HG02642 (cell line): ENCODE results near the gene CALR.
"Not testable (repeated sequence)": the region's sequence is repeated elsewhere in the genome, so short reads cannot be mapped to it uniquely, and the experiment has no call there.

Experiments used
- ATAC-seq: cut with Tn5 transposase; IDR thresholded peaks from one replicate; pipeline ENCODE4 v1.9.1; 2021; ENCODE audit warnings: mild to moderate bottlenecking; ENCODE audit not compliant: unreplicated experiment, poor library complexity

Gene CALR

GRCh38 chr19:12949363-12950283 lies 11.2 kb downstream of the CALR start:
- no peak for ATAC-seq

DNA sequence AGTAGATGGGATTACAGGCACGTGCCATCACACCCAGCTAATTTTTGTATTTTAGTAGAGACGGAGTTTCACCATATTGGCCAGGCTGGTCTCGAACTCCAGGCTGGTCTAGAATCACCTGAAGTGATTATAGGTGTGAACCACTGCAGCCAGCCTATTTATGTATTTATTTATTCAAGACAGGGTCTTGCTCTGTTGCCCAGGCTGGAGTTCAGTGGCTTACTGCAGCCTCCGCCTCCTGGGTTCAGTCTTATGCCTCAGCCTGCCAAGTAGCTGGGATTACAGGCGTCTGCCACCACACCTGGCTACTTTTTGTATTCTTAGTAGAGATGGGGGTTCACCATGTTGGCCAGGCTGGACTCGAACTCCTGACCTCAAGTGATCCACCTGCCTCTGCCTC lies 13.6 kb downstream of the CALR start:
- not testable (repeated sequence) for ATAC-seq

- ATAC-seq: no peak
Observed at GRCh38 chr19:12952488-12953137, 14.2 kb downstream of the CALR start.

DNA sequence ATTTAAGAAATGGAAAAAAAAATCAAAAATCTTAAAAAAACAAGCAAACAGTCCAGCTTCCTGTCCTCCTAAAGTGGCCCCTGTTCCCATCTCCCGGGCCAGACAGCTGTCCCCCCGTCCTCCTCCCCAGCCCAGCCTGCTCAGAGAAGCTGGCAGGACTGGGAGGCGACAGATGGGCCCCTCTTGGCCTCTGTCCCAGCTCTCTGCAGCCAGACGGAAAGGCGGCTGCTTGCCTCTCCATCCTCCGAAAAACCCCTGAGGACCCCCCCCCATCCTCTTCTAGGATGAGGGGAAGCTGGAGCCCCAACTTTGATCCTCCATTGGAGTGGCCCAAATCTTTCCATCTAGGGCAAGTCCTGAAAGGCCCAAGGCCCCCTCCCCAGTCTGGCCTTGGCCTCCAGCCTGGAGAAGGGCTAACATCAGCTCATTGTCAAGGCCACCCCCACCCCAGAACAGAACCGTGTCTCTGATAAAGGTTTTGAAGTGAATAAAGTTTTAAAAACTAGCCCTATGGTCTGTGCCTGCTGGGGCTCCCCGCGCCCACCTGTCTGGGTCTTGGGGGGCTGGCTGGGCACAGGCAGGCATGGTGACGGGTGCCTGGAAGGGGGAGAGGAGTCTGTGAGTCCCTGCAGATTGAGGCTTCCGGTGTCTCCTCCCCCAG lies 14.9 kb downstream of the CALR start:
- ATAC-seq: no peak

DNA sequence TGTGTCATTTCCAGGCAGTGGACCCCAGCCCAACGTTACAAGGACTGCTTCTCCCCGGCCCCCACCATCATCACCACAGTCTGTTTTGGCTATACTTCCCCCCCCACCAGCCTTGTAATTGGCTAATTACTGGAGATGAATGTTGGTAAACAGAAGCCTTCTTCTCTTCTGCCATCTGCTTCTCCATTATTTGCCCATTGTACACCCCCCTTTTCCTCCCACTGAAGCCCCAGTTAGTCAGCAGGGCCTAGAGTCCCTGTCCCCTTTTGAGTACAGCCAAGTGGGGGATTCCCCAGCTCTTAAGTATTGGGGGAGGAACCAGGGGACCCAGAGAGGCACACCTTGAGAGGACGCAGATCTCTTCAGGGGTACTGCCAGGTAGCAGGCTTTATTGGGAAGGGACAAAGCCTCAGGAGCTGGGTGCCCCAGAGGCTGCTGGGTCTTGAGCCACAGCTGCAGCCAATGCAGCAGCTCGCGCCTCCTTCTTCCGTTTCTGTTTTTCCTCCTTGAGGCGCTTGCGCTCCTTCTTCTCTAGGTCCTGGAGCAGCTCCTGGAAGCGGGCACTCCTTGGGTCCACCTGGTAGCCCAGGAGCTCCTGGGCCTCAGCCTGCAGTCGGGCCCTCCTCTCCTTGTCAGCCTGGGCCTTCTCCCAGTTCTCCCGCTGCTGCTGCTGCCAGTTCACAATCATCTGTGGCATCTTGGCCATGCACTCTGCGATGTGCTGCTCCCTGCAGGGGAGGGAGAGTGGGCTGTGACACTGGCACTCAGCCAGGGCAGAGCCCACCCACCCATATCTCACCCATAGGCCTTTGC lies 15.6 kb downstream of the CALR start:
- ATAC-seq: no peak

DNA sequence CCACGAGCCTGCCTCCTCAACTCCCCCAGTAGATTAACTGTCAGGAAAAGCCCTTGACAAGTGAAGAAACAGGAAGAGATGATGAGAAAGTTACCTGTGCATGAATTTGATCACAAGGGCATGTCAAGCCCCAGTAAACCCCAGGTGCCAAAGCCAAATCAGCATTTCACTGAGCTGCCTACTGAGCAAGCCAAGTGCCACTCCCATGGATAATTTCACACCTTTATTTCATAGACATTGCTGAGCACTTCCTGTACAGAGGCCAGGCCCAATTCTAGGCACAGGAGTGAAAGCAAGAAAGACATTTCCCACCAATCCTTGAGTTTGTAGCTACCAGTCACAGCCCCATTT lies 16.2 kb downstream of the CALR start:
- ATAC-seq: no peak

- ATAC-seq: not testable (repeated sequence)
Observed at GRCh38 chr19:12955575-12955974, 17.2 kb downstream of the CALR start.

DNA sequence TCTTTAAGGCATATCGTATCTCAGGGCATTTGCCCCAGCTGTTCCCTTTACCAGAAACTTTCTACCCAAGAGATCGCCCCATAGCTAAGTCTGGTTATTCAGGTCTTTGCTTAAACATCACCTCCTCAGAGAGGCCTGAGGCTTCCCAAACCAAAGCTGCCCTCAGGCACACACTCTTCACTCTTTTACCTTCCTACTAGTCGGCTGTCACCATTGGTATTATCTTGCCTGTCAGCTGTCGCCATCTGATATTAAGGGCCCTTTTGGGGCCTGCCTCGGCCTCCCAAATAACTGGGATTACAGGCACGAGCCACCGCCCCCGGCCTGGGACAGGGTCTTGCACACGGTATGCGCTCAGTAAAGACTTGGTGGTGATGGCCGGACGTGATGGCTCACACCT lies 17.6 kb downstream of the CALR start:
- no peak for ATAC-seq

DNA sequence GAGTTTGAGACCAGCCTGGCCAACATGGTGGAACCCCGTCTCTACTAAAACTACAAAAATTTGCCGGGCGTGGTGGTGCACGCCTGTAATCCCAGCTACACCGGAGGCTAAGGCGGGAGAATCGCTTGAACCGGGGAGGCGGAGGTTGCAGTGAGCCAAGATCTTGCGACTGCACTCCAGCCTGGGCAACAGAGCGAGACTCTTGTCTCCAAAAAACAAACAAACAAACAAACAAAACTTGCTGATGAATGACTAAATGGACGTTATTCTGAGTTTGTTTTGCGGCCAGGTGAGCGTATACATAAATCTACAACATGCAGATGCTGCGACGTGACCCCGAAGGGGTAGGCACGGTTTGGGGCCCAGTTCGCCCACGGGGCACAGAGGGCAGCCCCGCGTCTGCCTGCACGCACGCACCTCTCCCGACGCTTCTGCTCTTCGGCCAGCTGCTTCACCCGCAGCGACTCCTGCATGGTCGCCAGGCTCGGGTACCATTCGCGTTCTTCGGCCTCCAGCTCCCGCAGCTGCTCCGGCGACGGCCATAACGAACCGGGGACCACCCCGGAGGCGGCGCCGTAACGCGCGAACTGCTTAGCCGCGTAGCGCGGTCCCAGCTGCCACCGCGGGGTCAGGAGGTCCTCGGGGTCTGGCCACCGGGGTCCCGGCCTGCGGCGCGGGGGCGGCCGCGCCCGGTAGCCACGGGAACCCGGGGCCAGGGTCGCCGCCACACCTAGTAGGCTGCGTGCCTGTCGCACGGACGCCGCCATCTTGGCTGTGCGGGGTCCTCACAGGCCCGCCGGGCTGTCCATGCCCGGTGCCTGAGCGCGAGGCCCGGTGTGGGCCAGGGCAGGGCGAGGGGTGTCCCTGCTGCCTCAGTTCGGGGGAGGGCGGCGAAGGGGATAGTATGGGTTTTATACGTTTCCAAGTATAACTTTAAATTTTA lies 18.3 kb downstream of the CALR start, which contains the start of gene GADD45GIP1:
Gene GADD45GIP1 (minus strand): TSS at position 778 of the 943 bp plus-strand sequence. CDS start 11 bp downstream, at position 767.
- peak; percentile 80 for ATAC-seq

GRCh38 chr19:12957389-12957952 lies 19.1 kb downstream of the CALR start:
- ATAC-seq: not testable (repeated sequence)

DNA sequence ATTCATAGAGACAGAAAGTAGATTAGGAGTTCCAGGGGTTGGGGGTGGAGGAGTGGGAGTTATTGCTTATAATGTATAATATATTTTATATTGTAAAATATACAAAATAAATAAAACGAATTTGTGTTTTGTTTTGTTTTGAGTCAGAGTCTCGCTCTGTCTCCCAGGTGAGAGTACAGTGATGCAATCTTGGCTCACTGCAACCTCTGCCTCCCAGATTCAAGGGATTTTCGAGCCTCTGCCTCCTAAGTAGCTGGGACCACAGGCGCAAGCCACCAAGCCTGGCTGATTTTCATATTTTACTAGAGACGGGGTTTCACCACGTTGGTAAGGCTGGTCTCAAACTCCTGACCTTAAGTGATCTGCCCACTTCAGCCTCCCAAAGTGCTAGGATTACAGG lies 21.1 kb downstream of the CALR start:
- ATAC-seq: no peak

- ATAC-seq: peak; percentile 92
Observed at GRCh38 chr19:12965017-12965811, 26.8 kb downstream of the CALR start.

DNA sequence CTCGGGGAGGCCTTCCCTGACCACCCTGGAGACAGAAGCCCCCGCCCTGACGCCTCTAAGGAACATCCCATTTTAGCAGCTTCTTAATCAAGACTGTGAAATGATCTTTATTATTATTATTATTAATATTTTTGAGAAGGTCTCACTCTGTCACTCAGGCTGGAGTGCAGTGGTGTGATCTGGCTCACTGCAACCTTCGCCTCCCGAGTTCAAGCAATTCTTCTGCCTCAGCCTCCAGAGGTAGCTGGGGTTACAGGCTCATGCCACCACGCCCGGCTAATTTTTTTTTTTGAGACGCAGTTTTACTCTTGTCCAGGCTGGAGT lies 27.4 kb downstream of the CALR start:
- no peak for ATAC-seq

GRCh38 chr19:12967907-12968306 lies 29.5 kb downstream of the CALR start:
- no peak for ATAC-seq

DNA sequence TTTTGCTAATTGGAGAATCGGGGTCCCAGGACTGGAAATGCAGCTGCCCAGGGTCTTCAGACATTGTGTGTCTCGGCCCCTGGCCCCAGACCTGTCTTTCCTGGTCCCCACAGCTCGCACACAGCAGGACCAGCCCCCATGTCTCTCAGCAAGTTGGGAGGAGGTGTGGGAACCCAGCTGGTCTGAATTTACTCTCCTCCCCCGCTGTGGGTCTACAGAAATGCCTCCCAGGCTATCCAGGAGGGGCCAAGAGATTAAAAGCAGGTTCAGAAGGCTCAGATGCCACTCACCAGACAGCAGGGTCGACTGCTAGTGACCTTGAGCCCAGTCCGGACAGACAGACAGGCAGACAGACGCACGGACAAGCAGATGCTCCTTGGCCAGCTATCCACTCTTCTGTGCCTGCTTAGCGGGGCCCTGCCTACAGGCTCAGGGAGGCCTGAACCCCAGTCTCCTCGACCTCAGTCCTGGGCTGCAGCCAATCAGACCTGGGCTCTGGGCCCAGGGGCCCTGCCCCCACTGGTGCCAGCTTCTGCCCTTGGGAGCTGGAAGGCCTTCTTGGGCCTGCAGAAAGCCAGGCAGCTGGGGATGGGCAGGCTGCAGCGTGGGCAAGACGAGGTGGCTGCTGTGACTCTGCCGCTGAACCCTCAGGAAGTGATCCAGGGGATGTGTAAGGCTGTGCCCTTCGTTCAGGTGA lies 31.0 kb downstream of the CALR start, which contains the start of gene DAND5:
Gene DAND5 (plus strand): TSS at position 285 of the 697 bp plus-strand sequence. CDS start 85 bp downstream, at position 370.
- no peak for ATAC-seq

- ATAC-seq: no peak
Observed at GRCh38 chr19:12970070-12970820, 31.8 kb downstream of the CALR start.

DNA sequence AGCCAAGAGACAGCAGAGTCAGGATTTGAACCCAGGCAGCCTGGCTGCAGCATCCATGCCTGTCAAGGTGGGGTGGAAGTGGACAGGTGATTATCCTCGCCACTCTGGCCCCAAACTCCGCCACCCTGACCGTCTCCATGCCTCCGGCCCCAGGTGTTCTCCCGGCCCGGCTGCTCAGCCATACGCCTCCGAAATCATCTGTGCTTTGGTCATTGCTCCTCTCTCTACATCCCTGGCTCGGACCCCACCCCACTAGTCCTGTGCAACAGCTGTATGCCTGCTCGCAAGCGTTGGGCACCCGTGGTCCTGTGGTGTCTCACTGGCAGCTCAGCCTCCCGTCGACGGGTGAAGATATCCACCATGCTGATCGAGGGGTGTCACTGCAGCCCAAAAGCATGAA lies 34.8 kb downstream of the CALR start:
- ATAC-seq: no peak
